SJCRH30 (cell line): ENCODE measurements around the gene UBE2QL1. TPM values are rescaled to one million over a fixed set of nuclear protein-coding genes. Genes with fewer than 3 reads are reported as not detected.

Experiments
- DNase-seq, 2 experiments: peaks; one replicate each; pipeline ENCODE4 v3.0.0-alpha.2; 2015 to 2020
- H3K27ac ChIP-seq: fragments of 250-450 bp; sonication (Bioruptor Pico); 2 replicates; pipeline ENCODE4 v1.5.1; 2020; ENCODE audit warnings: mild to moderate bottlenecking, moderate library complexity
- H3K27me3 ChIP-seq: fragments of 250-450 bp; sonication (Bioruptor Pico); 2 replicates; pipeline ENCODE4 v1.5.1; 2020; ENCODE audit warnings: mild to moderate bottlenecking, moderate library complexity
- H3K36me3 ChIP-seq: fragments of 250-450 bp; sonication (Bioruptor Pico); 2 replicates; pipeline ENCODE4 v1.5.1; 2020; ENCODE audit warnings: mild to moderate bottlenecking, moderate library complexity
- H3K4me1 ChIP-seq: fragments of 250-450 bp; sonication (Bioruptor Pico); 2 replicates; pipeline ENCODE4 v1.5.1; 2020; ENCODE audit warnings: mild to moderate bottlenecking, moderate library complexity
- H3K4me3 ChIP-seq: fragments of 250-450 bp; sonication (Bioruptor Pico); 2 replicates; pipeline ENCODE4 v1.5.1; 2020; ENCODE audit warnings: mild to moderate bottlenecking, moderate library complexity
- H3K9me3 ChIP-seq: fragments of 250-450 bp; sonication (Bioruptor Pico); replicated peaks from 2 replicates; pipeline ENCODE4 v1.5.1; 2020; ENCODE audit warnings: mild to moderate bottlenecking, moderate library complexity
- total RNA-seq: library from RNA; depleted of rRNA; stranded (reverse); fragments of >200 nt; shearing (Covaris generic); gene quantifications from 2 replicates; pipeline ENCODE4 v1.2.3, GENCODE V29; 2014

The UBE2QL1 gene
- total RNA-seq, 1 experiment from 2014 or later, result 0.02 TPM

DNA sequence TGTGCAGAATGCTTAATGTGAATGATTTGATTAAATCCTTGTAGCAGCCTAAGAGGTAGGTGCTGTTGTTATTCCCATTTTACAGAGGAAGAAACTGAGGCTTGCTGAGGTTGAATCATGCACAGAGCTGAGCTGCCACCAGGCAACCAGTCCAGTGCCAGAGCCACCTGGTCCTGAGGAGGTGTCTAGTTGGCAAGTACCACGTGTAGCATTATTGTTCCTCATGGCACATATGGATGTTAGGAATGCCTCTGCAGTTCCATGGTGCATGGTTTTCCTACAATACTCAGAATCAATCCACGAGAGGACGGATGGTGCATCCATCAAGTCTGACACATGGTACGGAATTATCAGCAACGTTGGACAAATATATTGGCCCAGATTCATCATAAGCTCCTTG, 8.9 kb downstream of the UBE2QL1 start:
- no peak for DNase-seq
- H3K4me1 ChIP-seq, result no peaks in the 10 kb centered on the region
- no peaks in the 10 kb centered on the region for H3K9me3 ChIP-seq
- H3K4me3 ChIP-seq, result no peak overlapping the region
- H3K27me3 ChIP-seq, result no peaks in the 10 kb centered on the region
- H3K36me3 ChIP-seq, result no peaks in the 10 kb centered on the region
- no peak overlapping the region for H3K27ac ChIP-seq

DNA sequence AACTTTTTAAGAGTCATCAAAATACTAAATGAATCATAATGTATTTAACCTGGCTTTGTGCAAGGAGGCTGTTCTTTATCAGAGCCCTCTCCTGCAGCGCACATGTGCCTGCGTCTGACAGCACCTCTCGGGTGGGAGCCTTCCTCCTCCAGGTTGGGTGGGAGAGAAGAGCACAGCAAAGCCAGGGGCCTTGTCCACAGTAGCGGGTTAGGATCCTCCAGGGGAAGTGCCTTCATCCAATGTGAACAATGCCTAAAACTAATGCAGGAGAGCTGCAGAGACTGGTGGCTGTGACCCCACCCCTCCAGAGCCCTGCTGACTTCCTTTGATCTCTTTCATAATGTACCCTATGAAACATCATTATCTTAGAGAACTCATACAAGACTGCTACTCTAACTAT, 10.2 kb downstream of the UBE2QL1 start:
- Histone ChIP-seq H3K27me3 (no peaks in the 10 kb centered on the region), H3K4me3 (no peak overlapping the region), H3K4me1 (no peaks in the 10 kb centered on the region), H3K27ac (no peak overlapping the region), H3K36me3 (no peaks in the 10 kb centered on the region), H3K9me3 (no peaks in the 10 kb centered on the region)
- no peak for DNase-seq

DNA sequence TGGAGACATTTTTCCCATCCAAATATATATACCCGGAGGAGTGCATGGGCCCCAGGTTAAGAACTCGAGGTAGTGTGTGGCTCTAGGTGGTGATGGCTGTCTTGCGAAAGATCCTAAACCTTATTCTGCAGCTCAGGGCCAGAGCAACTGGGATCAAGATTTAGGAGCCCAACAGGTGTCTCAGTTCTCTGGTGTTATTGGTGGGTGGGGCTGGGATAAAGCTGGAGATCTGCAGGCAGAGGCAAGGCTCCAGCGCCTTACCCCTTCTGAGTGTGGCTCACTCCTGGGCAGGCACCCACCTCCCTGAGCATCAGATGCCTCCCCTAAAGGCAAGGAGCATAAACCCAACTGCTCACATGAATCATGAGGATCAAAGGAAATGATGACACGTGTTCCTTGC, 11.2 kb downstream of the UBE2QL1 start:
- Histone ChIP-seq H3K4me3 (no peak overlapping the region), H3K4me1 (no peaks in the 10 kb centered on the region)
- no peak for DNase-seq

DNA sequence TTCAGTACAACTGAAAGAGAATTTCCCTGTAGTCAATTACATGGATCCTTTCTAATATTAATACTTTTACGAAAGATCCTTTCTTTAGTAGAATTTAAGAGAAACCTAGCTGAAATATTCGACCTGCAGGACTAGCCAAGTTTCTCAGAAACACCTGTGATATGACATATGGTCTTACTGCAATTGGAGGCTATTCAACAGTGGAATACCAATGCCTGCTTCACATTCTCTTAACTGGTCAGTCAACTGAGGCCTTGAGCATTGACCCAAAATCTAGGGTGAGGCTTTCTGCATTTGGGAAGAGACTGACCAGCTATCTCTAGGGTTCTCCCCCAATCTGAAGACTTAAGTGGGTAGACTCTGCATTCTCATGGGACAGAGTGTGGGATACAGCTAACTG, 12.3 kb downstream of the UBE2QL1 start:
- no peaks in the 10 kb centered on the region for H3K4me1 ChIP-seq
- no peaks in the 10 kb centered on the region for H3K27me3 ChIP-seq
- H3K36me3 ChIP-seq, result no peaks in the 10 kb centered on the region

More for the DNA sequence above, 11.2 kb downstream of the UBE2QL1 start:
- Histone ChIP-seq H3K36me3 (no peaks in the 10 kb centered on the region), H3K27ac (no peak overlapping the region), H3K27me3 (no peaks in the 10 kb centered on the region), H3K9me3 (no peaks in the 10 kb centered on the region)

DNA sequence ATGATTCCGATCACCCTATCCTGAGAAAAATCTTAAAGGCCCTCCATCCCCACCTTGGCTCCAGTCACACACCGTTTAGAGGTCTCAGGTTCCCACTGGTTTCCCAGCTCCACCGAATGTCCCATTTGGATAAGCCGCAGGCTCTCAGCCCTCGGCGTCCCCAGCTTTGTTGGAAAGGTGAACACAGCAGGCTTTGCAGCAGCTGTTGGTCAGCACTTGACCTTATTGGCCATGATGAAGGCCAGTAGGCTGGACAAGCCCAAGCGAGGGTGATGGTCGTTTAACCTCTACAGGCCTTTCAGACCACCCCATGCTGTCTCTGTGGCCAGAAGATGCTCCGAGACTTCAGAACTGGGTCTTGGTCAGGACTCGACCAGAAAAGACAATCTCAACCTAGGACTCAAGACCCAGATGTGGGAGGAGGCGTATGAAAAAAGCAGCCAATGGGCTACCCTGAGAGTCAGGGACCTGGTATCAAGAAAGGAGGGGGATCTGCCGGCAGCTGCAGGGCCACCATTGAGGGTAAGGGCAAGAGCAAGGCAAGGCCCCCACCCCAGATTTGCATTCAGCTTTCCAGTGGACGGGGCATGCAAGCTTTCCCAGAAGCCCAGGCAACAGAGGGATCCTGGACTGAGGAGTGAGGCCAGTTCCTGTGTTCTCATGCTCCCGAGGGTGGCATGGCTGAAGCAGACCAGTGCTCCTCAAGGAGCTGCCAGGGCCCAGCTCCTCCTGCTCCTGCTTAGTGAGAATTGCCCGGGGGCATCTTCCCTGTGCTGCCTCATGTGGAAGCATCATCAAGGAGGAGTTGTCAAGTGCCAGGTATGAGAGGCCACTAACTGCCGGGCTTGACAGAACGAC, 13.4 kb downstream of the UBE2QL1 start:
- H3K36me3 ChIP-seq, result no peaks in the 10 kb centered on the region
- no peak overlapping the region for H3K4me3 ChIP-seq
- H3K9me3 ChIP-seq, result no peaks in the 10 kb centered on the region
- no peak overlapping the region for H3K27ac ChIP-seq
- H3K27me3 ChIP-seq, result no peaks in the 10 kb centered on the region
- no peak for DNase-seq
- no peaks in the 10 kb centered on the region for H3K4me1 ChIP-seq

More for the DNA sequence above, 12.3 kb downstream of the UBE2QL1 start:
- Histone ChIP-seq H3K4me3 (no peak overlapping the region), H3K9me3 (no peaks in the 10 kb centered on the region), H3K27ac (no peak overlapping the region)
- no peak for DNase-seq

DNA sequence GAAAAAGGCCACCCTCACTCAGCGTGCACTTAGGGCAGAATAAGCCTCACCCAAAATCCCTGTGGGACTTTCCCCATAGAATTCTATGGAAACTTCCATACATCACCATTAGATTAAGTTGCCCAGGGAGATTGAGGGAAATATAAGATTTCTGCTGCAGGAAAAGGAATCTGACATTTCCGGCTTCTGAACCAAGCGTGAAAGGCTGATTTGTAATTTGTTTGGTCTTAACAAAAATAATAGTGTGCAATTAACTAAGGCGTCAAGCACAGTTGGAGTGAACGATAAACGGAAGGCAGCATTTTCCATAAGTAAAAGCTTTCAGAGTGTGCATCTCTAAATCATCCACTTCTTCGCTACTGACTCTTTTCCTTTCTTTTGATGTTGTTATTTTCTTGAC, 14.0 kb downstream of the UBE2QL1 start:
- H3K36me3 ChIP-seq, result no peaks in the 10 kb centered on the region
- H3K27ac ChIP-seq, result no peak overlapping the region
- no peak for DNase-seq
- H3K4me3 ChIP-seq, result no peak overlapping the region
- no peaks in the 10 kb centered on the region for H3K4me1 ChIP-seq
- no peaks in the 10 kb centered on the region for H3K9me3 ChIP-seq
- H3K27me3 ChIP-seq, result no peaks in the 10 kb centered on the region

DNA sequence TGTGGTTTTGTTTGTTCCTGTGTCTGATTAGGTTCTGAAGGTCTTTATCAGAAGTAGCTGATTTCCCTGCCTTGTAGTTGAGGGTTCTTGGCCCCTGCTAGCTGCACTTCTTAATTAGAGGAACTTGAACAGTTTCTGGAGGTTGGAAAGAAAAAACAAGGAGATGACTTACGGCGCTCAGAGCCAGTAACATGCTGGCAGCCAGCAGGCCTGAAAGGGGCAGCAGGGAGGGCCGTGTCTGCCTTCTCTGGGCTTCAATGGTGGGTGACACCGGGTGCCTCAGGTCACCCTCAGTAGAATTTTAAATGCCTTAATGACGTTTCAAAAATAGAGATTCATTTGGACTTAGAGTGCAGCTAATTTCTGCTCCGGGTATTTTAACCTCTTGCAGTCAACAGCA, 15.8 kb downstream of the UBE2QL1 start:
- H3K4me1 ChIP-seq, result no peaks in the 10 kb centered on the region
- H3K27me3 ChIP-seq, result no peaks in the 10 kb centered on the region
- no peak overlapping the region for H3K4me3 ChIP-seq
- DNase-seq, result no peak
- H3K27ac ChIP-seq, result no peak overlapping the region
- H3K9me3 ChIP-seq, result no peaks in the 10 kb centered on the region
- no peaks in the 10 kb centered on the region for H3K36me3 ChIP-seq

DNA sequence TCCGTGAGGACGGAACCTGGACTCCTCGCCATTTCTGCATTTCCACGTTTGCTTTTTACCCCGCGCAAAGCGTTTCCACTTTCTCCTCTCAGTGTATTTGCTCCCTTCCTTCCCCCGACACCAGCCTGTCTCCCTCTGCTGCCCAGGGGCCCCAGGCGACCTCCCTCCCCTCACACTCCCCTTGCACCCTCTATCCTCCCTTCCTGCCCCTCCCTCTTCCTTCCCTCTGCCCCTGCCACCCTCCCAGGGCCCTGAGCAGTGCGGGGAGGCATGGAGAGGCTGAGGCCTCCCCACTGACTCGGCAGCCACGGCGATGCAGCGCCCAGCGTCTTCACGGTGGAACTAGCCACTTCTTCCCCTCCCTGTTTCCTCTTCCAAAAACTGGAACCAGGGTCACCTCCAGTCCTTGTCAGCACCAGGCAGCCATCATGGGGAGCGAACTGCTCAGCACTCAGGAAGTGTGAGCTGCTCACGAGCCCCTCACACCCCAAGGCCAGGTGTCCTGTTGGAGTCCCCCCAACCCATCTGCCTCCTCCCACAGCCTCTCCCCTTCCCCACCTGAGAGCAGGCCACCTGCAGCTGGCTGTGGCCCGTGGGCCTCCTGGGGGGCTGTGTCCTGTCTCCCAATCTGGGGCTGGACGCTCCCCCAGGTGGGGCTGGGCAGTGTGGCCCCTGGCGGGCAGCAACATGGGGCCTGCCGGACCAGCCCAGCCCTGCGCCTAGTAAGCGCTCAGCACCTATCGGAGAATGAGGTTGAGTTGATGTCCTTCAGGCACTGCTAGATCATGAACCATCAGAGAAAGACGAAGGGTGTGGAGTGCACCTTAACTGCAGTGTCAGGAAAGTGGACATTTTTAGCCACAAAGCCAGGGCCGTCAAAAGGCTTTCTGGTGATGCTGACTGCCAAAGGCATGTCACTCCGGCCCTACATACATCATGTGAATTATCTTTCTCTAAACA, 17.5 kb downstream of the UBE2QL1 start:
- Histone ChIP-seq H3K36me3 (no peaks in the 10 kb centered on the region), H3K9me3 (no peaks in the 10 kb centered on the region), H3K27me3 (no peaks in the 10 kb centered on the region), H3K4me1 (no peaks in the 10 kb centered on the region), H3K4me3 (no peak overlapping the region), H3K27ac (no peak overlapping the region)
- DNase-seq, result no peak

DNA sequence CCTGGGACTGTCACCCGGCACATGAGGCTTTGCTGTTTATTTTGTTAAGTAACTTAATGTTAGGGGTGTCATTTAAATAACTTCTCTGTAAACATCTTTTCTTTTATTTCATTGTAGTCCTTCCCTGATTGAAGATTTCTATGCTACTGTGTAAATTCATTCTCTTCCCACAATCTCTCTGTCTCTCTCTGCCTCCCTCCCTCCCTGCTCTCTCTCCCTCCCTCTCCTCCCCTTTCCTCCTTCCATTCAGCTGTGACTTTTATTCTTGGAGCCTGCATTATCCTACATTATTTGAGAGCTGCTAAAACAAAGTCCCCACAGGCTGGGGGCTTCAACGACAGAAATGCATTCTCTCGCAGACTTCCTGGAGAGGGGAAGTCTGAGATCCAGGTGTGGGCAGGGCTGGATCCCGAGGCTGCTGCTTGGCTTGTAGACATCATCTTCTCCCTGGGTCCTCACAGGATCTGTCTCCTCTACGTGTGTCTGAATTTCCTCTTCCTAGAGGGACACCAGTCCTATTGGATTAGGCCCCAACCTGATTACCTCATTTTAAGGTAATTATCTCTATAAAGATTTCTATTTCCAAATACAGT, 18.4 kb downstream of the UBE2QL1 start:
- Histone ChIP-seq H3K27me3 (no peaks in the 10 kb centered on the region), H3K4me1 (no peaks in the 10 kb centered on the region), H3K27ac (no peak overlapping the region), H3K9me3 (no peaks in the 10 kb centered on the region), H3K36me3 (no peaks in the 10 kb centered on the region), H3K4me3 (no peak overlapping the region)
- no peak for DNase-seq

DNA sequence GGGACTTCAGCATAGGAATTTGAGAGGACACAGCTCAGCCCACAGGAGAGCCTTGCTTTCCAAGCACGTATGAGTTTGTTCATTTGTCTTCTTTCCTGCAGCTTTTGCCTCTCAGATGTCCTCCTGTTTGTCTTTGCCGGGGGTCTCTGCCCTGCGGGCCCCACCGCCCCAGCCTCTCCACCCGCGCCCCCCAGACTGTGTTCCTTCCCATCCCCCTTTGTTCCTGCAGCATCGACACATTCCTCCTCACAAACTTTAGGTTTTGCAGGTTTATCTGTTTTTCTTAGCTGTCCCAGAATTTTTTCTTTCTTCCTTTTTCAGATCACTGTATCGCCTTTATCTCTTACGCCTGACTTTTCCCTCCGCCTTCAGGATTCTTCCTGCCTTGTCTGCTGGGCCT, 18.9 kb downstream of the UBE2QL1 start:
- Histone ChIP-seq H3K9me3 (no peaks in the 10 kb centered on the region), H3K4me1 (no peaks in the 10 kb centered on the region), H3K27me3 (no peaks in the 10 kb centered on the region), H3K36me3 (no peaks in the 10 kb centered on the region), H3K4me3 (no peak overlapping the region), H3K27ac (no peak overlapping the region)
- no peak for DNase-seq

DNA sequence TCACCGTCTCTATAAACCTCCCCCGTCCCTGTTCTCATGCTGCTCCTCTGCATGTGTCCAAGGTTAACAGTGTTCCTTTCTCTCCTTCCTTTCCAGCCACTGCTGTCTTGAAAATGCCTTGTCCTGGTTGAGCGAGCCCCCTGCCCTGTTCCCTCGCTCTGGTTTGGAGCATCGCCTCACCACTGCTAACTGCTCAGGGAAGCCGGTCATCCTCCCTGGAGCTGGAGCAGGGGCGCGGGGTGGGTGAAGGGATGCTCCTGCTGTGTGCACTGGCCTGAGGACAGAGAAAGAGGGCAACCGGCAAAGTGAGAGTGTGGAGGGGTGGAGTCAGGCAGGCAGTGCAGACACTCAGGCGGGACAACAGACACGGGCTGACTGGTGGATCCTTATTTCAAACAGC, 19.4 kb downstream of the UBE2QL1 start:
- H3K27me3 ChIP-seq, result no peaks in the 10 kb centered on the region
- no peak overlapping the region for H3K4me3 ChIP-seq
- no peaks in the 10 kb centered on the region for H3K9me3 ChIP-seq
- no peaks in the 10 kb centered on the region for H3K36me3 ChIP-seq
- H3K4me1 ChIP-seq, result no peaks in the 10 kb centered on the region
- H3K27ac ChIP-seq, result no peak overlapping the region
- DNase-seq, result no peak

DNA sequence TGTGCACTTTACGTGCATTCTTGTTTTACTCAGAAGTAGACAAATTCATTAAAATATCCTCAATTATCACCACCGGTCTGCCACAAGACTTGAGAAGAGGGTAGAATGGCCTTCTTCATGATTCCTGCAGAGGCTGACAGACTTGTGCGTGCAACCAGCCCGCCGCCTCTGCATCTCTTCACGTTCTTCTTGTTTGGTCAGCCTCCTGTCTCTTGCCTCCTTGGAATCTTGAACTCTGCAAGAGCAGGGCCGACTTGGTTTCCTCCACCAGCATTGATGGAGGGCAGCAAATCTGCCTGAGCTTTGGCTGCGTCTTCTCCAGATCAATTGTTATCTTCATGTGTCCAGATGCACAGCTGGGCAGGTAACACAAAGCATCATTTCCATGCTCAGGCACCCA, 20.2 kb downstream of the UBE2QL1 start:
- Histone ChIP-seq H3K27ac (no peak overlapping the region), H3K36me3 (no peaks in the 10 kb centered on the region), H3K27me3 (no peaks in the 10 kb centered on the region), H3K4me3 (no peak overlapping the region), H3K4me1 (no peaks in the 10 kb centered on the region), H3K9me3 (no peaks in the 10 kb centered on the region)
- no peak for DNase-seq

DNA sequence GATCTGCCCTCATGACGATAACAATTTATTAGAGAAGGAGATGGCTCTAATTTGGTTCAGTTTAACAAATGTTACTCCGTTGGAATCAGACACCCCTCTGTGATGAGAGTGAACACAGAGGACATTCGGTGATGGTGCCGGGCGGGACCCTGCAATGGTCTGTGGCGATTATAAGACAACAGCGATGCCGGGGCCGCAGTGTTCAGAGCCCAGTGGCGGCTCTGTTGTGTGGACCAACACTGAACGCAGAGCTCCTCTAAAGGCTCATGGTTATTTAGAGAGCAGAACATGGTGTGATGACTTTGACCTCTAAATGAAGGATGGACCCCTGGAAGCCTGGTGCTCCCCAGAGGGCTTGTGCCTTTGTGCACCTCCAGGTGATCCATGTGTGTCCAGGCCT, 21.2 kb downstream of the UBE2QL1 start:
- Histone ChIP-seq H3K27me3 (no peaks in the 10 kb centered on the region), H3K4me3 (no peak overlapping the region), H3K4me1 (no peaks in the 10 kb centered on the region), H3K9me3 (no peaks in the 10 kb centered on the region), H3K27ac (no peak overlapping the region), H3K36me3 (no peaks in the 10 kb centered on the region)
- DNase-seq, result no peak

DNA sequence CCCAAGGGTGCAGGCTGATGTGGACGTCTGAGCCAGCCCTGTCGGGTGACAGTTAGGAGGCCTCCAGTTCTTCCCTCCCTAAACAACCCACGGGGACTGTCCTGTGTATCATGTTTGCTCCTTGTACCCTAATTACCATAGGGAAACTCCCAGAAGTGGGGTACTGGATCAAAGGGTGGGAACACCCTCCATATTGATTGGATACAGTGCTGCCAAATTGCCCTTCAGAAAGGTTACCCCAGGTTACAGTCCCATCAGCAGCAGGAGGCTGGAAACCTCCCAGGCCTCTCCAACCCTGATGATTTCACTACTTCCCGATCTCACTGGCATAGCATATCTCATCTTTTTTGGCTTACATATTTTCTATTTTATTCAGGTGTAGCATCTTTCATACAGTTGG, 22.0 kb downstream of the UBE2QL1 start:
- Histone ChIP-seq H3K27ac (no peak overlapping the region), H3K4me1 (no peaks in the 10 kb centered on the region), H3K4me3 (no peak overlapping the region), H3K27me3 (no peaks in the 10 kb centered on the region), H3K9me3 (no peaks in the 10 kb centered on the region), H3K36me3 (no peaks in the 10 kb centered on the region)
- DNase-seq, result no peak

DNA sequence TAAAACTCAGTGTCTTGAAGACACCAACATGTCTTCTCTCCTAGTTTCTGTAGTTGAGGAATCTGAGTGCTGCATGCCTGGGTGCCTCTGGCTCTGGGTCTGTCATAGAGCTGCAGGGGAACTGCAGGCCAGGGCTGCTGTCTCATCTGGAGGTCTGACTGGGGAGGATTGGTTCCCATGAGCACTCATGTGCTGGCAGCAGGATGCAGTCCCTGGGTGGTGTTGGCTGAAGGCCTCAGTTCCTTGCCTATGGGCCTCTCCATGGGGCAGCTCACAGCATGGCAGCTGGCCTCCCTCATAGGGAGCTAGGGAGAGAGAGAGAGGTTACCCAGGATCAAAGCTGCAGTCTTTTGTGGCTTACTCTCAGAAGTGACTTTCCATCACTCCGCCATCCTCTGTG, 22.6 kb downstream of the UBE2QL1 start:
- Histone ChIP-seq H3K4me3 (no peak overlapping the region), H3K27ac (no peak overlapping the region), H3K27me3 (no peaks in the 10 kb centered on the region), H3K9me3 (no peaks in the 10 kb centered on the region), H3K36me3 (no peaks in the 10 kb centered on the region), H3K4me1 (no peaks in the 10 kb centered on the region)
- no peak for DNase-seq
